ENCODE results near the gene MECP2. TPM values are rescaled to one million over a fixed set of nuclear protein-coding genes. Genes with fewer than 3 reads are reported as not detected.
"Not testable (repeated sequence)": the region's sequence is repeated elsewhere in the genome, so short reads cannot be mapped to it uniquely, and the experiment has no call there.

The MECP2 gene
- total RNA-seq, 1 donor from 2014 or later = 25.1 TPM

GRCh38 chrX:153989973-153990655, 107.4 kb downstream of the MECP2 start:
- no peak for ATAC-seq

- no peak for ATAC-seq
Measured at GRCh38 chrX:153988493-153988892, 109.0 kb downstream of the MECP2 start.

DNA sequence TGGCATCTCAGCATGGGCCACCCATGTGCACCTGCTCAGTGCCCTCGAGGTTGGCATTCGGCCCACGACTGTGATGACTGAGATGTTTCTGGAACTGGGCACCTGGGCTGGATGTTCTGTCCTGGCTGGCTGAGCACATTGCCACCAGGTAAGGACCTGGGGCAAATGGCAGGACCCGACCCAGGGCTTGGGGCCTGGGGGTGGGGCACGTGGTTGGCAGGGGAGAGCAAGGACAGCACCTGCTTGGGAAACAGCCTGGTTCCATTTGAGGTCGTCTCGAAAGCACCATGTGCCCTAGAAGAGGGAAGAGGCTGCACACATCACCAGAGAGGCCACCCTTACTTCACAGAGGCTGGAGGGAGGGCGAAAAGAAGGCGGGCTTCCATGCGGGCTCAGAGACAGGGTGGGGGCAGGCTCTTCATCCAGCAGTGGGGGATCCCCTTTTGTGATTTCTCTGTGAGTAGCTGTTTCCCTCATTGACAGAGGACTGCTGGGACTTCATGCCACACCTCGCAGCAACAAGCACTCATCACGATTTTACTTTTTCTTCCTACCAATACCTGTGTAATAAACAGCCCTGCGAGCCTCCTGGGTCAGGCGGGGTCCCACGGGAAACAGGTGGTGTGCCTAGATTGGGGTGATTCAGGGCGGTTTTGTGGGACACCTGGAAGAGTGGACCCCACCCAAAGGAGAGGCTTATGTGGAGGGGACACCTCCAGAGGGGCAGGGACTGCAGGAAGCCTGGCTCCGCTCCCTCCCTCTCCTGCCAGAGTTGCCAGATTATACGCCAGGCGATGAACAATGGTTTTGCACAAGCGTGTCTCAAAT, 113.0 kb downstream of the MECP2 start:
- peak; percentile 11 for ATAC-seq

- ATAC-seq = no peak
Measured at GRCh38 chrX:153983321-153983801, 114.2 kb downstream of the MECP2 start.

- ATAC-seq = no peak
Measured at GRCh38 chrX:153981771-153982533, 115.6 kb downstream of the MECP2 start.

GRCh38 chrX:153981231-153981630, 116.3 kb downstream of the MECP2 start:
- no peak for ATAC-seq

DNA sequence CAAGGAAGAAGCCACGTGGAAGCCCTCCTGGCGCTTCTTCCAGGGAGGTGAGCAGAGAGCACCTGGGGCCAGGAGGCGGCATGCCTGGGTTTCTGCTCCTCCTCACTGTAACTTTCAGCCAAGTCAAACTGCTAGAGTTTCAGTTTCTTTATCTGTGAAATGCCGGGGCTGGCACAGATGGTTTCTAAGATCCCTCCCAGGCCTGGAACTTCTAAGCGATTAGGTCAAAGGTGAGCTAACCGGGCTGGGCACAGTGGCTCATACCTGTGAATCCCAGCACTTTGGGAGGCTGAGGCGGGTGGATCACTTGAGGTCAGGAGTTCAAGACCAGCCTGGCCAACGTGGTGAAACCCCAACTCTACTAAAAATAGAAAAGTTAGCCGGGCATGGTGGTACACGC, 117.1 kb downstream of the MECP2 start:
- ATAC-seq = not testable (repeated sequence)

DNA sequence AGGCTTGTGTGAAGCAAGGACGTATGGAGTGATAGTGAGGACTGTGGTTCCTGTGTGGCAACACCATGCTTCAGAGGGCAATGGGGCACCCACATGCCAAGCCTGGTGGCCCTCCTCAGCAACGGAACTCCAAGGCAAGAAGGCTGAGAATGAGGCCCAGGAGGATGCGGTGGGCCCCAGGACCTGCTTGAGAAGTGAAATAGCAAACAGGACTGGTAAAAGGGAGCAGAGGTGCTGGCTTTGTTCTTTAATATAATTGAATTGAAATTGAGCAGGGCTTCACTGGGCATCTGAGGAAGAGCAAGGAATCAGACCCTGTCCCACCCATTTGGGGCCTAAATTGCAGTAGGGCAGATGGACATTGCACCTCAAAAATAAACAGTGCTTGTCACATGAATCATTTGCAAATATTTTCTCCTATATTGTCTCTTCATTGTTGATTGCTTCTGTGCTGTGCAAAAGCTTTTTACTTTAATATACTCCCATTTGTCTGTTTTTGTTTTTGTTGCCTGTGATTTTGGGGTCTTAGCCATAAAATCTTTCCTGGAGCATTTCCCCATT, 122.7 kb downstream of the MECP2 start:
- no peak for ATAC-seq

- no peak for ATAC-seq
Measured at GRCh38 chrX:153974003-153974725, 123.4 kb downstream of the MECP2 start.

GRCh38 chrX:153973127-153974002, 124.2 kb downstream of the MECP2 start:
- no peak for ATAC-seq

DNA sequence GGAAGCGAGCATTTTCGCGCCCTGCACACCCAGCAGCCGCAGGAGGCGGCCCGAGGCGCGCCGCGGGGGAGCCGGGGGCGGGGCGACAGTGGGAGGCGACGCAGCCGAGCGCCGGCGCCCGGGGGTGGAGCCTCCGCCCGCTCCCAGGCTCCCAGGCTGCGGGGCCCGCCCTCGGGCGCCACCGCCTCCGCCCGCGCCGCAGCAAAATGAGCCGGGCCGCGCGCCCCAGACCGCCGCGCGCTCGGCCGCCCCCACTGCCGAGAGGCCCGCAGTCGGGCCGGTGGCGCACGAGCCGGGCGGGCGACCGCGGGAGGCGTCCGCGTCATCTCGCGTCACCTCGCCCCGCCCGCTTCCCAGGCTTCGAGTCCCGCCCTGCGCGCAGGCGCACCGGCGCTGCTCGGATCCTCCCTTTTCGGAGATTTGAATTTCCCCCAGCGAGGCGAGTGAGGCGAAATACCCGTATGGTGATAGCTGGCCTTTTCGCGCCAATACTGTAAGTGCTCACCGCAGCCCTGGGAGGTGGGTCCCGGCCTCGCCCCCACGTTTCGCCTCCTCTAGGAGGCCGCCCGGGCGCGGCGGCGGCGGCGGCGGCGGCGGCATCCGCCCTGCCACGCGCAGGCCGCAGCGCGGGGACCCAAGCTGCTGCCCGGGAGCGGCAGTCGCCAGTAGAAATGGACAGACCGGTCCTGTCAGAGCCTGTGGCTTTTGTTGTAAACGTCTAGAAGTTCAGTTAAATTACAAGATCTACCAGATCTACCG, 125.0 kb downstream of the MECP2 start, which contains the start of gene TMEM187:
Gene TMEM187, plus strand, starts transcription at position 387 of the 759 bp plus-strand sequence. CDS start 9,309 bp downstream, outside the sequence.
- peak; percentile 72 for ATAC-seq

Other genes starting within 250 kb of the MECP2 start
- gene L1CAM, start 211.5 kb downstream of the MECP2 start, total RNA-seq = 0.80 TPM
- gene AVPR2, start 193.0 kb downstream of the MECP2 start, total RNA-seq = 0.20 TPM
- 7.5 TPM for gene ARHGAP4, start 171.5 kb downstream of the MECP2 start, total RNA-seq
- 73.6 TPM for gene NAA10, start 162.7 kb downstream of the MECP2 start, total RNA-seq
- gene RENBP, start 153.1 kb downstream of the MECP2 start, total RNA-seq = 0.52 TPM
- gene HCFC1, start 125.9 kb downstream of the MECP2 start, total RNA-seq = 33.0 TPM
- 5.1 TPM for gene TMEM187, start 125.0 kb downstream of the MECP2 start, total RNA-seq
- gene IRAK1, start 77.8 kb downstream of the MECP2 start, total RNA-seq = 97.8 TPM
- gene OPN1LW, start 46.5 kb upstream of the MECP2 start, total RNA-seq = not detected
- gene OPN1MW, start 84.9 kb upstream of the MECP2 start, total RNA-seq = not detected
- not detected for gene OPN1MW2, start 122.0 kb upstream of the MECP2 start, total RNA-seq
- gene OPN1MW3, start 159.9 kb upstream of the MECP2 start, total RNA-seq = not detected
- not detected for gene TEX28, start 197.4 kb upstream of the MECP2 start, total RNA-seq
- gene TKTL1, start 198.1 kb upstream of the MECP2 start, total RNA-seq = not detected